H1 (cell line): Measurements from ENCODE around the gene PPP2R1A. TPM values are rescaled to one million over a fixed set of nuclear protein-coding genes. Genes with fewer than 3 reads are reported as not detected.

Experiments used
- EGR1 ChIP-seq: IDR thresholded peaks from 2 replicates; pipeline ENCODE4 v1.6.1; 2011; ENCODE audit warnings: low read depth, low read length, borderline replicate concordance
- EP300 ChIP-seq, 2 experiments: IDR thresholded peaks; 1 replicate in 1 of 2; 2 replicates in 1 of 2; pipeline ENCODE4 v1.6.1; 2011 to 2012; ENCODE audit warnings: low read depth in 2 of 2, low read length in 2 of 2, mild to moderate bottlenecking in 2 of 2, borderline replicate concordance in 1 of 2, inconsistent platforms in 1 of 2, moderate library complexity in 1 of 2
- FOSL1 ChIP-seq: IDR thresholded peaks from 2 replicates; pipeline ENCODE4 v1.6.1; 2011; ENCODE audit warnings: mild to moderate bottlenecking, low read depth, low read length, moderate library complexity; ENCODE audit not compliant: insufficient read depth
- HDAC2 ChIP-seq, 2 experiments: fragments of 300-600 bp in 1 of 2; sonication (generic) in 1 of 2; IDR thresholded peaks; 2 replicates each; pipeline ENCODE4 v1.6.1; 2011 to 2012; ENCODE audit warnings: low read depth in 2 of 2, low read length in 2 of 2, mild to moderate bottlenecking in 2 of 2, moderate library complexity in 2 of 2, borderline replicate concordance in 1 of 2, inconsistent platforms in 1 of 2
- JUN ChIP-seq: IDR thresholded peaks from 2 replicates; pipeline ENCODE4 v1.6.1; 2011; ENCODE audit warnings: low read depth, mild to moderate bottlenecking, improper control_type of control experiment, low read length
- NRF1 ChIP-seq: IDR thresholded peaks from 2 replicates; pipeline ENCODE4 v1.6.1; 2011; ENCODE audit warnings: mild to moderate bottlenecking, low read depth, low read length, improper control_type of control experiment
- PHF8 ChIP-seq: fragments of 200-600 bp; sonication (generic); conservative IDR thresholded peaks from 2 replicates; pipeline ENCODE4 v1.7.1; 2012; ENCODE audit warnings: low read depth, mild to moderate bottlenecking, inconsistent platforms, low read length, moderate library complexity
- POLR2AphosphoS5 ChIP-seq: IDR thresholded peaks from 2 replicates; pipeline ENCODE4 v1.6.1; 2011; ENCODE audit warnings: low read depth, low read length
- RAD21 ChIP-seq, 2 experiments: IDR thresholded peaks in 1 of 2; conservative IDR thresholded peaks in 1 of 2; 2 replicates each; pipeline ENCODE4 v1.6.1; 2011; ENCODE audit warnings: low read depth in 2 of 2, low read length in 2 of 2, improper control_type of control experiment in 1 of 2, inconsistent platforms in 1 of 2, mild to moderate bottlenecking in 1 of 2, moderate library complexity in 1 of 2
- RBBP5 ChIP-seq: IDR thresholded peaks from 2 replicates; pipeline ENCODE4 v1.7.1; 2012; ENCODE audit warnings: low read depth, mild to moderate bottlenecking, inconsistent platforms, low read length, moderate library complexity, borderline replicate concordance
- SP1 ChIP-seq: IDR thresholded peaks from 2 replicates; pipeline ENCODE4 v1.6.1; 2011; ENCODE audit warnings: low read depth, low read length
- SP4 ChIP-seq: IDR thresholded peaks from 2 replicates; pipeline ENCODE4 v1.6.1; 2012; ENCODE audit warnings: low read length, inconsistent platforms
- SUZ12 ChIP-seq: fragments of 200-600 bp; sonication (generic); IDR thresholded peaks from 2 replicates; pipeline ENCODE4 v1.6.1; 2012; ENCODE audit warnings: mild to moderate bottlenecking, inconsistent platforms, low read length, moderate library complexity, mixed read lengths
- TAF1 ChIP-seq: IDR thresholded peaks from 2 replicates; pipeline ENCODE4 v1.6.1; 2011; ENCODE audit warnings: mild to moderate bottlenecking, low read depth, low read length
- TCF12 ChIP-seq: IDR thresholded peaks from 2 replicates; pipeline ENCODE4 v1.6.1; 2011; ENCODE audit warnings: low read depth, mild to moderate bottlenecking, low read length
- YY1 ChIP-seq: IDR thresholded peaks from 2 replicates; pipeline ENCODE4 v1.6.1; 2011; ENCODE audit warnings: low read depth, mild to moderate bottlenecking, low read length
- polyA plus RNA-seq, 7 experiments: library from polyadenylated mRNA; depleted of rRNA in 3 of 7; stranded (reverse) in 5 of 7; unstranded in 2 of 7; fragments of >200 nt in 5 of 7; fragments of 200-250 nt in 2 of 7; gene quantifications; 1 replicate in 5 of 7; 2 replicates in 1 of 7; 4 replicates in 1 of 7; pipeline versions ENCODE4 v1.2.1 to v1.2.3, GENCODE V29; 2011 to 2013; ENCODE audit warnings: missing spikeins in 2 of 7, mixed read lengths in 2 of 7
- total RNA-seq: library from RNA; stranded (reverse); fragmentation: NEBNext Ultra II Directional; extraction: Animal tissue kit (Norgen Biotek cat#: 25700); gene quantifications from 2 replicates; pipeline ENCODE4 v1.2.1, GENCODE V29; 2021
- TF ChIP-seq, protein P1 (sequence below): IDR thresholded peaks from 2 replicates; pipeline ENCODE4 v1.6.1; 2011; ENCODE audit warnings: low read depth, mild to moderate bottlenecking, low read length; ENCODE audit not compliant: insufficient read depth
- TF ChIP-seq, protein P2 (sequence below): IDR thresholded peaks from 2 replicates; pipeline ENCODE4 v1.6.1; 2012; ENCODE audit warnings: low read length, inconsistent platforms
- TF ChIP-seq, protein P3 (sequence below): IDR thresholded peaks from 2 replicates; pipeline ENCODE4 v1.6.1; 2011; ENCODE audit warnings: low read length, improper control_type of control experiment

Gene PPP2R1A
- total and polyA plus RNA-seq, 2 of the 8 experiments (the other 6 are each of a cell fraction or from before 2014, with no cell fraction given), result 380 to 382 TPM

DNA sequence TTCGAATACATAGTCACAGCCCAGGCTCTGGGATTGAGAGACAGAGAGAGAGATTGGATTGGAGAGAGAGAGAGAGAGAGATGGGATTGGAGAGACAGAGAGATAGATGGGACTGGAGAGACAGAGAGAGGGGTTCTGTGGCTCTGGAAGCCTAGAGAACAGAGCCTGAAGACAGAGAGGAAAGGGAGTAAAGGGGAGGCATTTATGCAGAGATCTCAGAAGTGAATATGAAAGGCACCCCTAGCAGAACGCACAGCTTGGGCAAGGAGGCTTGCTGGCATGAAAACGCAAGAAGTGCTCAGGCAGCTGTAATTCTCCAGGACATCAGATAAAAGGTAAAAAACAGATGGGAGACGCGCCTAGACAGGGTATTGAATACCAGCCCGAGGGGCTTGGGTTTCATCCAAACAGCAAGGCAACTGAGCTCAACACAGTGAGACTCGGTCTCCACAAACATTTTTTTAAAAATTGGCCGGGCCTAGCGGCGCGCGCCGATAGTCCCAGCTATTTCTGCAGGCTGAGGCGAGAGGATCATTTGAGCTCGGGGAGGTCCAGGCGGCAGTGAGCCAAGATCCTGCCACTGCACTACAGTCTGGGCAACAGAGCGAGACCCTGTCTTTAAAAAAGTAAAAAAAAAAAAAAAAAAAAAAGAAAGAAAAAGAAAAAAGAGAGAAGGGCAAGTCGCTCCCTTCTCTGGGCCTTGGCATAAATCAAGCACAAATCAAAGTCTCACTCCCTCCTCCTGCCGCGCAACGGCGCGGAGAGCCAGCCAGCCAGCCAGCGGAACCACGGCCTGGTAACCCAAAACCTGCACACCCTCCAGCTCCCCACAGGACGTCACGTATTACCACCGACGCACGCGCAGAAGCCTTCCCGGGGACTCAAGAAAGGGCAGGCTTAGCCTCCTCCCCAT lies 774 bp upstream of the PPP2R1A start (continued):
- TF ChIP-seq TCF12, result 0 out of 2 replicates have a peak, but pooled peaks have one; percentile 7
- peak; percentile 29 for TF ChIP-seq PHF8
- no peak for TF ChIP-seq EP300 (IDR thresholded peaks at IDR 0.05; ENCODE audit: borderline replicate concordance in 1 of 2, low read depth in 2 of 2, low read length in 2 of 2)
- TF ChIP-seq, protein P1, sequence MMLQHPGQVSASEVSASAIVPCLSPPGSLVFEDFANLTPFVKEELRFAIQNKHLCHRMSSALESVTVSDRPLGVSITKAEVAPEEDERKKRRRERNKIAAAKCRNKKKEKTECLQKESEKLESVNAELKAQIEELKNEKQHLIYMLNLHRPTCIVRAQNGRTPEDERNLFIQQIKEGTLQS, result no peak
- peak; percentile 61 for TF ChIP-seq POLR2AphosphoS5
- TF ChIP-seq HDAC2 (IDR thresholded peaks at IDR 0.05; ENCODE audit: borderline replicate concordance in 1 of 2, low read depth in 2 of 2, low read length in 2 of 2), result no peak
- TF ChIP-seq, protein P2, sequence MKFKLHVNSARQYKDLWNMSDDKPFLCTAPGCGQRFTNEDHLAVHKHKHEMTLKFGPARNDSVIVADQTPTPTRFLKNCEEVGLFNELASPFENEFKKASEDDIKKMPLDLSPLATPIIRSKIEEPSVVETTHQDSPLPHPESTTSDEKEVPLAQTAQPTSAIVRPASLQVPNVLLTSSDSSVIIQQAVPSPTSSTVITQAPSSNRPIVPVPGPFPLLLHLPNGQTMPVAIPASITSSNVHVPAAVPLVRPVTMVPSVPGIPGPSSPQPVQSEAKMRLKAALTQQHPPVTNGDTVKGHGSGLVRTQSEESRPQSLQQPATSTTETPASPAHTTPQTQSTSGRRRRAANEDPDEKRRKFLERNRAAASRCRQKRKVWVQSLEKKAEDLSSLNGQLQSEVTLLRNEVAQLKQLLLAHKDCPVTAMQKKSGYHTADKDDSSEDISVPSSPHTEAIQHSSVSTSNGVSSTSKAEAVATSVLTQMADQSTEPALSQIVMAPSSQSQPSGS, result peak; percentile 20; the same call in 1 of the 2 replicates
- TF ChIP-seq RAD21 (IDR thresholded peaks at IDR 0.05 in 1 of 2, conservative IDR thresholded peaks at IDR 0.05 in 1 of 2; ENCODE audit: low read depth in 2 of 2, low read length in 2 of 2), result 0 out of 4 replicates have a peak, but pooled peaks of 1 of the 2 experiments have one; percentile 16
- TF ChIP-seq, protein P3, sequence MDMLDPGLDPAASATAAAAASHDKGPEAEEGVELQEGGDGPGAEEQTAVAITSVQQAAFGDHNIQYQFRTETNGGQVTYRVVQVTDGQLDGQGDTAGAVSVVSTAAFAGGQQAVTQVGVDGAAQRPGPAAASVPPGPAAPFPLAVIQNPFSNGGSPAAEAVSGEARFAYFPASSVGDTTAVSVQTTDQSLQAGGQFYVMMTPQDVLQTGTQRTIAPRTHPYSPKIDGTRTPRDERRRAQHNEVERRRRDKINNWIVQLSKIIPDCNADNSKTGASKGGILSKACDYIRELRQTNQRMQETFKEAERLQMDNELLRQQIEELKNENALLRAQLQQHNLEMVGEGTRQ, result no peak
- no peak for TF ChIP-seq EGR1
- no peak for TF ChIP-seq JUN
- TF ChIP-seq SUZ12, result no peak
- peak; percentile 79 for TF ChIP-seq NRF1
- no peak for TF ChIP-seq YY1
- TF ChIP-seq RBBP5, result peak; percentile 30; the same call in 1 of the 2 replicates
- TF ChIP-seq FOSL1, result no peak
- TF ChIP-seq SP1, result peak; percentile 52; the same call in 1 of the 2 replicates
- no peak; the same call in none of the 2 replicates for TF ChIP-seq TAF1
- TF ChIP-seq SP4, result no peak
